Measurements from ENCODE around the gene UBR3.
"Not testable (repeated sequence)": the region's sequence is repeated elsewhere in the genome, so short reads cannot be mapped to it uniquely, and the experiment has no call there.

Gene UBR3

GRCh38 chr2:169866230-169866629 lies 39.0 kb downstream of the UBR3 start:
- not testable (repeated sequence) for DNase-seq (ENCODE audit: low read depth)

- no peak for DNase-seq (ENCODE audit: low read depth)
Observed at GRCh38 chr2:169867579-169867978, 40.3 kb downstream of the UBR3 start.

GRCh38 chr2:169868951-169869350 lies 41.7 kb downstream of the UBR3 start:
- DNase-seq (ENCODE audit: low read depth) = no peak

GRCh38 chr2:169871369-169871768 lies 44.1 kb downstream of the UBR3 start:
- not testable (repeated sequence) for DNase-seq (ENCODE audit: low read depth)

- no peak for DNase-seq (ENCODE audit: low read depth)
Observed at GRCh38 chr2:169871994-169872393, 44.7 kb downstream of the UBR3 start.

GRCh38 chr2:169877398-169877797 lies 50.1 kb downstream of the UBR3 start:
- peak; percentile 39 for DNase-seq (ENCODE audit: low read depth)

- DNase-seq (ENCODE audit: low read depth) = no peak
Observed at GRCh38 chr2:169887120-169887519, 59.9 kb downstream of the UBR3 start.

- peak; percentile 38 for DNase-seq (ENCODE audit: low read depth)
Observed at GRCh38 chr2:169891593-169892298, 64.5 kb downstream of the UBR3 start.

- DNase-seq (ENCODE audit: low read depth) = no peak
Observed at GRCh38 chr2:169892951-169893350, 65.7 kb downstream of the UBR3 start.

GRCh38 chr2:169895294-169895985 lies 68.2 kb downstream of the UBR3 start:
- DNase-seq (ENCODE audit: low read depth) = peak; percentile 33

GRCh38 chr2:169897834-169898233 lies 70.6 kb downstream of the UBR3 start:
- DNase-seq (ENCODE audit: low read depth) = no peak

GRCh38 chr2:169900103-169900502 lies 72.8 kb downstream of the UBR3 start:
- DNase-seq (ENCODE audit: low read depth) = not testable (repeated sequence)

- DNase-seq (ENCODE audit: low read depth) = no peak
Observed at GRCh38 chr2:169900686-169901085, 73.4 kb downstream of the UBR3 start.

GRCh38 chr2:169906731-169907130 lies 79.5 kb downstream of the UBR3 start:
- no peak for DNase-seq (ENCODE audit: low read depth)

- no peak for DNase-seq (ENCODE audit: low read depth)
Observed at GRCh38 chr2:169909376-169909775, 82.1 kb downstream of the UBR3 start.

- no peak for DNase-seq (ENCODE audit: low read depth)
Observed at GRCh38 chr2:169910109-169910799, 83.0 kb downstream of the UBR3 start.

GRCh38 chr2:169911119-169911518 lies 83.9 kb downstream of the UBR3 start:
- no peak for DNase-seq (ENCODE audit: low read depth)

- DNase-seq (ENCODE audit: low read depth) = no peak
Observed at GRCh38 chr2:169916623-169917022, 89.4 kb downstream of the UBR3 start.

GRCh38 chr2:169923977-169924376 lies 96.7 kb downstream of the UBR3 start:
- peak; percentile 3 for DNase-seq (ENCODE audit: low read depth)

GRCh38 chr2:169925968-169926367 lies 98.7 kb downstream of the UBR3 start:
- no peak for DNase-seq (ENCODE audit: low read depth)

- DNase-seq (ENCODE audit: low read depth) = peak; percentile 53
Observed at GRCh38 chr2:169928463-169928864, 101.2 kb downstream of the UBR3 start.

GRCh38 chr2:169933124-169933711 lies 106.0 kb downstream of the UBR3 start:
- DNase-seq (ENCODE audit: low read depth) = peak; percentile 44

GRCh38 chr2:169936652-169937051 lies 109.4 kb downstream of the UBR3 start:
- DNase-seq (ENCODE audit: low read depth) = not testable (repeated sequence)

Measured in EH (cell line).